GM19452 (cell line): ENCODE results near the gene SEPTIN14.
"Not testable (repeated sequence)": the region's sequence is repeated elsewhere in the genome, so short reads cannot be mapped to it uniquely, and the experiment has no call there.

Source experiments
- ATAC-seq: cut with Tn5 transposase; IDR thresholded peaks from one replicate; pipeline ENCODE4 v1.9.1; 2021; ENCODE audit not compliant: unreplicated experiment

The SEPTIN14 gene

DNA sequence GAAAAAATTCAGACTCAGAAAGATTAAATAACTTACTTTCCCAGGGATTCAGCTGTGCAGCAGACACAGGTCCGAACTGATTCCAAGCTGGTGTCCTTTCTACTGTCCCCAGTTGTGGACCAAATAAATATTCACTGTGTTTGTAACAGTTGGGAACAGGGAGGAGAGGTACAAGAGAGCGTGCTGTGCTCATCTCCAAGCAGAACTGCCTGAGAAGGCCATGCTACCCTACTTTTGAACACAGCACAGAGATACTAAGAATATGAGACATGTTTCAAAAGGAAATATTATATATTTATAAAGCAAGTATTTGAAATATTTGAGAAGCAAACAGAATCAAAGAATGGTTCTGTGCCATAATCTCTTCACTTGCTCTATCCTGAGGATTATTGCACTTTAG, at the start of gene SEPTIN14:
Gene SEPTIN14 (minus strand): TSS at position 101 of the 400 bp plus-strand sequence. CDS start 756 bp downstream, outside the sequence.
- not testable (repeated sequence) for ATAC-seq

DNA sequence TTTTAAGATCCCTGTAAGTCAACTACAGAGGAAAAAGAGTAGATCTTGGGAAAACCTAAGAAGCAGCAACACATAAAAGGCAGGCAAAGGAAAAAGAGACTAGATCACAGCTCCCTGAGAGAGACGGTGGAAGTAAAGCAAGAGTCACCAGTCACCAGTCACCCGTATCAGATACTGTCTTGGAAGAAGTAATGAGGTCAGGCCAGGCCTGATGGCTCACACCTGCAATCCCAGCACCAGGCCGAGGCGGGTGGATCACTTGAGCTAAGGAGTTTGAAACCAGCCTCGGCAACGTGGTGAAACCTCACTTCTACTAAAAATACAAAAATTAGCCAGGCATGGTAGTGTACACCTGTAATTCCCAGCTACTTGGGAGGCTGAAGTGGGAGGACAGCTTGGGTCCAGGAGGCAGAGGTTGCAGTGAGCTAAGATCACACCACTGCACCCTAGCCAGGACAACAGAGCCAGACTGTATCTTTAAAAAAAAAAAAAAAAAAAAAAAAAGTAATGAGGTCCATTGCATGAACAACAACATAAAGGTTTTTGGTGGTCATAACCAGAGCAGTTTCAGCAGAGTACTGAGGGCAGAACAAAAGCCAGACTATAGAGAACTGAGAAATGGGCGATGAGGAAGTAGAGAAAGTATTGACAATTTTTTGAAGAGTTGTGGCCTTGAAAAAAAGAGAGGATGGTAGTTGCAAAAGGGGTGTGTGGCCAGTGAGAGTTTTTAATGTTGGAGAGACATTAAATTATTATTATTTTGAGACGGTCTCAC, 41.6 kb upstream of the SEPTIN14 start:
- ATAC-seq, result peak; percentile 77

DNA sequence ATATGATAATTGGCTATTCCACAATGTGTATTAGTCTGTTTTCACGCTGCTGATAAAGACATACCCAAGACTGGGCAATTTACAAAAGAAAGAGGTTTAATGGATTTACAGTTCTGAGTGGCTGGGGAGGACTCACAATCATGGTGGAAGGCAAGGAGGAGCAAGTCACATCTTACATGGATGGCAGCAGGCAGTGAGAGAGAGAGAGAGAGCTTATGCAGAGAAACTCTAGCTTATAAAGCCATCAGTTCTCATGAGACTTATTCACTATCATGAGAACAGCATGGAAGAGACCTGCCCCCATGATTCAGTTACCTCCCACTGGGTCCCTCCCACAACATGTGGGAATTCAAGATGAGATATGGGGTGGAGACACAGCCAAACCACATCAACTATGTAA, 38.5 kb upstream of the SEPTIN14 start:
- not testable (repeated sequence) for ATAC-seq

DNA sequence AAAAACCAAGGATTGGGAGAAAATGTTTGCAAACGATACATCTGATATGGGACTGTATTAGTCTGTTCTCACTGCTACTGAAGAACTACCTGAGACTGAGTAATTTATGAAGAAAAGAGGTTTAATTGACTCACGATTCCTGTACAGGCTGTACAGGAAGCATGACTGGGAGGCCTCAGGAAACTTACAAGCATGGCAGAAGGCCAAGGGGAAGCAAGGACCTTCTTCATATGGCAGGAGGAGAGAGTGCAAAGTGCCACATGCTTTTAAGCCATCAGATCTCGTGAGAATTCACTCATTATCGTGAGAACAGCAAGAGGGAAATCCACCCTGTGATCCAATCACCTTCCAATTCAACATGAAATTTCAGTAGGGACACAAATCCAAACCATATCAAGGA, 35.7 kb upstream of the SEPTIN14 start:
- ATAC-seq, result no peak

DNA sequence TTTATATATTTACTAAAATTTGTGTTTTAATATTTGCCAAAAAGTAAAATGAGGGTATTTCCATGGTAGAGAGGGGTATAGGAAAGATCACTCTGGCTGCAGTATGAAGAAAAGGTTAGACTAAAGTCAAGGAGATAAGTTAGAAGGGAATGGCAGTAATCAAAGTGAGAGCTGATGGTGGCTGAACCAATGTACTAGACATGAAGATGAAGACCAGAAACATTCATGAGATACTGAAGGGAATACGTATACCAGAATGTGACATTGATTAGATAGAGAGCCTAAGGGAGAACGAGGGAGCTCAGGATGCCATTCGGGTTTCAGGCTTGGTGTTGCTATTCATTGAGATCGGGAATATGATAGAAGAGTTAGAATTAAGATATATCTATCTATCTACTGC, 32.5 kb upstream of the SEPTIN14 start:
- ATAC-seq, result no peak

DNA sequence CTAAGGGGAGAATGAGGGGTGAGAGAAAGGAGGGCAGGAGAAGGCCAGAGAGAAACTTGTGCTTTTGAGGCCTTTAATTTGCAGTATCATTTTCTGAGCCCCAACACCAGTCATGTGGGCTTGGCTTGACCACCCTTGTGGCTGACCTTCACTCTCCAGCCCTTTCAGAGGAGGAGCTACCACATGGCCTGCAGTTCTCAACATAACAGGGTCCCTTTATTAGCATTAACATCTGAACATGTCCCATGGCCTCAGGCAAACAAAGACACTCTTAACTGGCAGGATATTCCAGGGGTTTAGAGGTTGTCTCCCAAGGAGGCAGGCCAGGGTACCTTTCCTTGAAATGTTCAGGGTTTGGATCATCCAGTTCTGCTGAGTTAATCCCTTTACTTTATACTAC, 31.4 kb upstream of the SEPTIN14 start:
- ATAC-seq, result no peak

DNA sequence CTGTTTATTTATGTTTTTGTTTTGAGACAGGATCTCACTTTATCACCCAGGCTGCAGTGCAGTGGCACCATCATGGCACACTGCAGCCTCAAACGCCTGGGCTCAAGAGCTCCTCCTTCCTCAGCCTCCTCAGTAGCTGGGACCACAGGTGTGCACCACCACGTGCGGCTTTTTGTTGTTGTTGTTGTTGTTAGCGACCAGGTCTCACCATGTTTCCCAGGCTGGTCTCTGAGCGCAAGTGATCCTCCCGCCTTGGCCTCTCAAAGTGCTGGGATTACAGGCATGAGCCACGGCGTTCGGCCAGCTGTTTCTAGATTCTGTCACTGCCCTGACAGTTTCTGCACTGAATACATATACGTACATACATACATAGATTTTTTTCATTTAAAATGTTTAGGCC, 25.8 kb upstream of the SEPTIN14 start:
- not testable (repeated sequence) for ATAC-seq

DNA sequence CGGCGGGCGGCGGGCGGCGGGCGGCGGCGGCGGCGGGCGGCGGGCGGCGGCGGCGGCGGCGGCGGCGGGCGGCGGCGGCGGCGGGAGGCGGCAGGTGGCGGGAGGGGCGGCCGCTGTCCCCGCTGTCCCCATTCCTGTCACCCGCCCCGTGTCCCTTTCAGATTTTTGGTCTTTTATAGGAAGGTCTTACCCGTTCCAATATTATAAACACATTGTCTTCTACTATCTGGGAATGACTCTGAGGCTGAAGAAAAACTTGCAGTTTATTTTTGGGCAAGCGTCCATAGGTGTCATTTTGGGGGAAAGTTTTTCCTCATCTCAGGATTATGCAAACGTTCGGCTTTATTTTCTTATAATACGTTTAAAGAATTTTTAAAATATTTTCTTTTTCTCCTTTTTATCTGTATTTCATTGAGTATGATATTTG, 25.3 kb upstream of the SEPTIN14 start:
- no peak for ATAC-seq

DNA sequence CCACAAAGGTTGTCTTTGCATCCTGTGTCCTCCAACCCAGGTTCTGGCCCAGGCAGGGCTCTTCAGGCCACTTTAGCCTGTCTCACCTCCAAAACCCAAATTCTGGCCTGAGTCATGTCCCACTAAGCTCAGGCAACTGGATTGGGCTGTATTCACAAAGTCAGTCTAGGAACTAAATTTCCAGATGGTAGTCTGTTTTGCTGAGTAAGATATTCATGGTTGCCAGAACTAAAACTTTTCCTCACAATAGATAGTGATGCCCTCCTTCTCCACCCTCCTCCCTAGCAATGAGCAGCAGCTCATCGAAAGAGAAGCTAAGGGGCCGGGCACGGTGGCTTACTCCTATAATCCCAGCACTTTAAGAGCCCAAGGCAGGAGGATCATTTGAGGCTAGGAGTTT, 21.8 kb upstream of the SEPTIN14 start:
- no peak for ATAC-seq

DNA sequence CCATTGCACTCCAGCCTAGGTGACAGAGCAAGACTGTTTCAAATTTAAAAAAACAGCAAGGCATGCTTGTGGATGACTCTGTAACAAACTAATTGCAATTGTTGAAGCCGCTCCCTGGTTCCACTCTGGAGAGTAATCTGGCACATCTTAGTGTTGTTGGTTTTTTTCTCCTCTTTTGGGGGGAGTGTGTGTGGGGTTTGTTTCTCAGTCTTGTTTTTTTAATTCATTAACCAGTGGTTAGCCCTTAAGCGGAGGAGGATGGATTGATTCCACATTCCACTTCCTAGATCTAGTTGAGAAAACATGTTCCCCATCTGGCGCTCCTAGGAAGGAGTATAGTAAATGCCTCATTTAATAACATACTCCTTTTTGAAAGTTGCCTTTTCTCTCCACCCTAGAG, 16.1 kb upstream of the SEPTIN14 start:
- ATAC-seq, result no peak

DNA sequence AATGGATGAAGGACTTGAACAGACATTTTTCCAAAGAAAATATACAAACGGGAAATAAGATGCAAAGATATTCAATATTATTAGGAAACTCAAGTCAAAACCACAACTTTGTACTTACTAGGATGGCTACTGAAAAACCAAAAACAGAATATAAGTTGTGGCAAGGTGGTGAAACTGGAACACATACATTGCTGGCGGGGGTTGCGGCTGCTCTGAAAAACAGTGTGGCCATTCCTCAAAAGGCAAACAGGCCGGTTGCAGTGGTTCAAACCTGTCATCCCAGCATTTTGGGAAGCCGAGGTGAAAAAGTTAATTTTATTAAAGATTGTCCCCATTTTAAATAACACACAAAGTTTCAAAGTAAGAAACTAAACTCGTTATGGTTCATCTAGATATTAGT, 14.8 kb upstream of the SEPTIN14 start:
- no peak for ATAC-seq

DNA sequence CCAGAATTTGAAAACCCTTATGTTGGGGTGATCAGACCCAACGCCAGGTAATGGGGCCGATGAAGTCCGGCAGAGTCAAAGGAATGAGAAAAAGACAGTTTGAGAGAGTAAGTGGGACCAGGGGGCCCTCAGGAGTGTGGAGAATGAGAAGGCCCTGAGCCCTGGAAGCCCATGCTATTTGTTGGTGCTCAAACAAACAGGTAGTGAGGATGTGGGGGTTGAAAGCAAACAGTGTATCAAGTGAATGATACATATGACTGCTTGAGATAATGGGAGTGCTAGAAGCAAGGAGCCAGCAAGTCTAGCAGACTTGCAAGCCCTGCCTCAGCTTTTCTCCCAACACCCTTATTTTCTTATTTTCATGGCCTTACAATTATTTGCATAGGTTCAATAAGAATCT, 11.2 kb upstream of the SEPTIN14 start:
- ATAC-seq, result no peak

DNA sequence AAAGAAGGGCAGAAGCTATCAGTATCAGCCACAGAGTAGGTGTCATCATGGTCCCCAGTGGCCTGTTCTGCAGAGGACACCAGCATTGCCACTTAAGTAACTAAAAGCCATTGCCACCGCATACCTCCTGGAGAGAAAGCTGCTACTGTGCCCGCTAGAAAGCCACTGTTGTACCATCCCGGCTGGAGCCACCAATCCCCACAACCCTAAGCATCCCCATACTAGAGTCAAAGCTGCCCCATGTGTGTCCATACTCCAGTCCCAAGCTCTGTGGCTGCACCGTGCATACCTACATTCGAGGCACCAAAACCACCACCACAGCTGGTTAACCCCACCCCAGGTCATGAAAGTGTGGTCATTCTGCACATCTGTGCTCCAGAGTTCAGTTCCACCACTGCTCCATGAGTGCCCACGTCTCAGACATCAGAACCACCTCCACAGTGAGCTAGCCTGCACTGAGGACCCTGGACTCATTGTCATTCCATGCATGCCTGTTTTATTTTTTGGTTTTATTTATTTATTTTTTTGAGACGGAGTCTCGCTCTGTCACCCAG, 9.5 kb upstream of the SEPTIN14 start:
- no peak for ATAC-seq

DNA sequence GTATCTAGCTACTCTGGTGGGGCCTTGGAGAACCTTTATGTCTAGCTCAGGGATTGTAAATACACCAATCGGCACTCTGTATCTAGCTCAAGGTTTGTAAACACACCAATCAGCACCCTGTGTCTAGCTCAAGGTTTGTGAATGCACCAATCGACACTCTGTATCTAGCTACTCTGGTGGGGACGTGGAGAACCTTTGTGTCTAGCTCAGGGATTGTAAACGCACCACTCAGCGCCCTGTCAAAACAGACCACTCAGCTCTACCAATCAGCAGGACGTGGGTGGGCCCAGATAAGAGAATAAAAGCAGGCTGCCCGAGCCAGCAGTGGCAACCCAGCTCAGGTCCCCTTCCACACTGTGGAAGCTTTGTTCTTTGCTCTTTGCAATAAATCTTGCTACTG, 6.4 kb upstream of the SEPTIN14 start:
- not testable (repeated sequence) for ATAC-seq

DNA sequence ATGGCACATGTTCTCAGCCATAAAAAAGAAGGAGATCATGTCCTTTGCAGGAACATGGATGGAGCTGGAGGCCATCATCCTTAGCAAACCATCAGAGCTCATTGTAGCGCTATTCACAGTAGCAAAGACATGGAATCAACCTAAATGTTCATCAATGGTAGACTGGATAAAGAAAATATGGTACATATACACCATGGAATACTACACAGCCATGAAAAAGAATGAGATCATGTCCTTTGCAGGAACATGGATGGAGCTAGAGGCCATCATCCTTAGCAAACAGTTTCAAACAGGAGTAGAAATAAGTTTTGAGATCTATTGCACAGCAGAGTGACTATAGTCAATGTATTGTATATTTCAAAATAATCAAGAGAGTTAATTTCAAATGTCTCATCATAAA, 17.4 kb downstream of the SEPTIN14 start:
- ATAC-seq, result not testable (repeated sequence)

DNA sequence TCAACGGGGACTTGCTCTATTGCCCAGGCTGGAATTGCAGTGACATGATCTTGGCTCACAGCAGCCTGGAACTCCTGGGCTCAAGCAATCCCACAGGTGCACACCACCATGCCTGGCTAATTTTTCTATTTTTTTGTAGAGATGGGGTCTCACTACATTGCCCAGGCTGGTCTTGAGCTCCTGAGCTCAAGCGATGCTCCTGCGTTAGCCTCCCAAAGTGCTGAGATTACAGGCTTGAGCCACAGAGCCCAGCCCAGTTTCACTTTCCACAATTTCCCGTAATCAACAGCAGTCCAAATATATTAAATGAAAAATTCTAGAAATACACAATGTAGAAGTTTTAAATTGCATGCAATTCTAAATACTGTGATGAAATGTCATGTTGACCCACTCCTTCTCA, 24.0 kb downstream of the SEPTIN14 start:
- no peak for ATAC-seq

DNA sequence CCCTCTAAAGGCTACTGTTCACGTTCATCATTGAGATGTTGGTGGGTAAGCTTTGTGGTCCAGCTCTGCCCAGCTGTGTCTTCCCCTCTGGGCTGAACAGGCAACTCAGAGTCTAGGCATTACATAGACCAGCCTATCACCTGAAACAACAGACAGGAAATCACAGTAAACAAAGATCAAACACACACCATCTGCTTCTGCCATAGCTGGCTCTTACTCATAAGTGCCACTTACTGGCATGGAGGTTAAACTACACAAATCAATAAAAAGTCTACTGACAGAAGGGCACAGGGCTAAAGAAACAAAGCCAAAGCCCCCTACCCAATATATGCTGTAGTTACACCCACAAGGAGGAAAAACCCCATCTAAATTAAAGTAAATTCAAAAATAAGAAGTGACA, 35.0 kb downstream of the SEPTIN14 start:
- ATAC-seq, result no peak

DNA sequence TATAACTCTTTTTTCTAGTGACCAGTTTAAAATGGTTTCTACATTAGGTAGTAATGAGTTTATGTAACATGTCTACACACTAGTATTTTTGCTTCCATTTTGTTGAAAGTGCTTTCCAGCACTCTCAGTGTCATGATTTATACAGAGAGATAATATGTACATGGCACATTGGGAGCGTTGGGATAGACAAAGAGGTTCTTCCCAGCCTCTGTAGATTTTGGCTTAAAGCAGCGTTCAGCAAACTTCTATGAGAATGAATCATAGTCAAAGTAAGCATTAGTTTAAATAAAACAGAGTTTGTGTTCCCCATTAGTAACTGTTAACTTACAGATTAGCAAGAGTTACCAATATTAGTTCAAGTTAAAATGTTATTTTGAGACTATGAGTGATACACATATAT, 43.9 kb downstream of the SEPTIN14 start:
- ATAC-seq, result no peak

DNA sequence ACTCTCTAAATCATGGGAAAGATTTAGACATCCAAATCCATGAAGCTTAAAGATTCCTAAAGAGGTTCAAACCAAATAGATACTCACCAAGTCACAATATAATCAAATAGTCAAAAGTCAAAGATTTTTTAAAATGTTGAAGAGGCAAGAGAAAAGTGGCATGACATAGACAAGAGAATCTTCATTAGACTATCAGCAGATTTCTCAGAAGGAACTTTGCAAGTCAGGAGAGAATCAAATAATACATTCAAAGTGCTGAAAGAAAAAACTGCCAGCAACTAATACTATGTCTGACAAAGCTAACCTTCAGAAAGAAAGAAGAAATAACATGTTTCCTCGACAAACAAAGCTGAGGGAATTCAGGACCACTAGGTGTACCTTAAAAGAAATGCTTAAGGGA, 65.3 kb downstream of the SEPTIN14 start:
- not testable (repeated sequence) for ATAC-seq

DNA sequence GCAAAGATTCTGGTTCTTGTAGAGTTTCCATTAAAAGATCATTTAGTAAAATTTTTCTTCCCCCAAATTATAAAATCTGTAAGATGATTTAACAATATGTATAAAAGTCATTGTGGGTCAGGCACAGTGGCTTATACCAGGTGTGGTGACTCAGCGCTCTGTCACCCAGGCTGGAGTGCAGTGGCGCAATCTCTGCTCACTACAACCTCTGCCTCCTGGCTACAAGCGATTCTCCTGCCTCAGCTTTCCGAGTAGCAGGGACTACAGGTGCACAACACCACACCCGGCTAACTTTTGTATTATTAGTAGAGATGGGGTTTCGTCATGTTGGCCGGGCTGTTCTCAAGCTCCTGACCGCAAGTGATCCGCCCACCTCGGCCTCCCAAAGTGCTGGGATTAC, 68.0 kb downstream of the SEPTIN14 start:
- ATAC-seq, result no peak

DNA sequence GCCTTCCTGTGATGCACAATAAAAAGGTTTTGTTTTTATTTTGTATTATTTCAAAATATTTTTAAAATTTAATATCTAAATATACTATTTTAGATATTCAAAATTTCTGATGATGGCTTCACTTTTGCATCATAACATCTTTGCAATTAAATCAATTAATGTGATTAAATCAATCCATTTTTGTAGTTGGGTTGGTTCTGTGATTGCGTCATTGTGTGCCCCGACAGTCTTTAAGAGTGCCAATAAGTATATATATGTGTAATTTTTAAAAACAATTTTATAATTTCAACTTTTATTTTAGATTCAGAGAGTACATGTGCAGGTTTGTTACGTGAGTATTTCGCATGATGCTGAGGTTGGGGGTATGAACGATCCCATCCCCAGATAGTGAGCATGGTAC, 70.5 kb downstream of the SEPTIN14 start:
- ATAC-seq, result no peak

DNA sequence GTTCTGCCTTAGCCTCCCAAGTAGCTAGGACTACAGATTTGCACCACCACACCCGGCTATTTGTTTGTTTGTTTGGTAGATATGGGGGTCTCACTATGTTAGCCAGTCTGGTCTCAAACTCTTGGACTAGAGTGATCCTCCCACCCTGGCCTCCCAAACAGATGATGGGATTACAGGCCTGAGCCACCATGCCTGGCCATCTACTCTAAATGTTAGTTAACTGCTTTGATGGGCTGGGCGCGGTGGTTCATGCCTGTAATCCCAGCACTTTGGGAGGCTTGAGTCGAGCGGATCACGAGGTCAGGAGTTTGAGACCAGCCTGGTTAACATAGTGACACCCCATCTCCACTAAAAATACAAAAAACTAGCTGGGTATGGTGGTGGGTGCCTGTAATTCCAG, 74.8 kb downstream of the SEPTIN14 start:
- no peak for ATAC-seq

DNA sequence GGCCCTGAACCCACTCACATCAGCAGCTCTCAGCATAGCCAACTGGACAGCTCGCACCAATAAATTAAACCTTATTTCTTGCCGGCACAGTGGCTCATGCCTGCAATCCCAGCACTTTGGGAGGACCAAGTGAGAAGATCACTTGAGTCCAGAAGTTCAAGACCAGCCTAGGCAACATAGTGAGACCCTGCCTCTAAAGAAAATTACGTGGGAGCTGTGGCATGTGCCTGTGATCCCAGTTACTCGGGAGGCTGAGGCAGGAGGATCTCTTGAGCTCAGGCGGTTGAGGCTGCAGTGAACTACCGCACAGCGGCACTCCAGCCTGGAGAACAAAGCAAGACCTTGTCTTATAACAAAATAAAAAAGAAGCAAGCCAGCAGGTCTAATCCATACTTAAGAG, 75.7 kb downstream of the SEPTIN14 start:
- no peak for ATAC-seq
